ENCODE results near the gene LRP6. TPM values are rescaled to one million over a fixed set of nuclear protein-coding genes. Genes with fewer than 3 reads are reported as not detected.

Gene LRP6
- total and polyA plus RNA-seq, 2 of the 8 experiments (the other 6 are each of a cell fraction or from before 2014, with no cell fraction given): 53.6 to 73.2 TPM

DNA sequence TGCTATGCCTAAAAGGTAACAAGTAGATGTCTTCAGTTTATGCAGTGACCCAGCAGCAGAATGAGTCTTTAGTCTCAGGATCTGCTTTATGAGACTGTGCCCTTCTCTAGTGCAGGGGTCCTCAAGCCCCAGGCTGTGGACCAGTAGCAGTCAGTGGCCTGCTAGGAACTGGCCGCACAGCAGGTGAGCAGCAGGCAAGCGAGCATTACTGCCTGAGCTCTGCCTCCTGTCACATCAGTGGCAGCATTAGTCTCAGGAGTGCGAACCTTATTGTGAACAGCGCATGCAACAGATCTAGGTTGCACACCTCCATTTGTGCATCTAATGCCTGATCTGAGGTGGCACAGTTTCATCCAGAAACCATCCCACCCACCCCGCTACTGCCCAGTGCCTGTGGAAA lies 38.4 kb downstream of the LRP6 start:
- Histone ChIP-seq H4K5ac (ENCODE audit: insufficient read length, low read depth, low read length) (no peak overlapping the region), H3K23me2 (ENCODE audit: low read depth, low read length) (no peaks in the 10 kb centered on the region), H4K8ac (ENCODE audit: extremely low read depth, insufficient read depth, low read length) (no peak overlapping the region), H3K27me3 (replicated peaks in 1 of 4; ENCODE audit: control insufficient read depth in 3 of 4, extremely low read depth in 1 of 4, insufficient read depth in 3 of 4, low read length in 3 of 4) (no peaks in the 10 kb centered on the region), H3K18ac (ENCODE audit: extremely low read depth, low read length) (no peak overlapping the region), H2AFZ (ENCODE audit: low read length) (no peak overlapping the region), H3K27ac (ENCODE audit: low read depth, low read length) (no peak overlapping the region), H3K4ac (replicated peaks; ENCODE audit: insufficient read length, low read depth, low read length) (no peak overlapping the region), H2AK5ac (ENCODE audit: low read depth, low read length) (no peak overlapping the region), H3K4me1 (replicated peaks in 1 of 4; ENCODE audit: control insufficient read depth in 3 of 4, insufficient read depth in 4 of 4, low read length in 3 of 4) (peaks cover 2 to 12% (median 7%) of the 10 kb centered on the region in 4 experiments; a peak in 6 of 7 replicates), H3K4me2 (ENCODE audit: insufficient read depth in 1 of 2, low read depth in 2 of 2, low read length in 2 of 2) (peak overlapping the region in 1 of 2 experiments; percentile 32; a peak in 1 of 4 replicates), H3K56ac (replicated peaks; ENCODE audit: insufficient read length, low read depth, low read length) (no peak overlapping the region), H2BK20ac (ENCODE audit: low read length) (0 out of 2 replicates have a peak overlapping the region, but pooled peaks have one; percentile 35), H2BK120ac (replicated peaks; ENCODE audit: low read depth, low read length) (no peak overlapping the region), H4K20me1 (replicated peaks in 1 of 2; ENCODE audit: control insufficient read depth in 1 of 2, insufficient read depth in 2 of 2, low read length in 2 of 2) (peaks cover 10 to 11% of the 10 kb centered on the region in 2 experiments), H3K23ac (ENCODE audit: insufficient read length) (no peak overlapping the region), H2BK5ac (ENCODE audit: low read depth, low read length) (no peak overlapping the region), H2BK12ac (ENCODE audit: low read depth, low read length) (no peak overlapping the region), H3K9me3 (ENCODE audit: insufficient read depth in 2 of 2, low read depth in 1 of 2, low read length in 1 of 2) (no peaks in the 10 kb centered on the region), H4K91ac (replicated peaks; ENCODE audit: insufficient read length, low read length) (no peak overlapping the region), H3K36me3 (ENCODE audit: control insufficient read depth in 2 of 4, insufficient read depth in 4 of 4, low read length in 3 of 4) (no peaks in the 10 kb centered on the region), H3K79me1 (ENCODE audit: low read depth, low read length) (peaks cover 10% of the 10 kb centered on the region), H2BK15ac (ENCODE audit: low read length) (no peak overlapping the region), H3K9ac (replicated peaks in 1 of 4; ENCODE audit: extremely low read depth in 1 of 4, low read depth in 3 of 4, low read length in 3 of 4) (no peak overlapping the region), H3K14ac (ENCODE audit: insufficient read length) (no peak overlapping the region), H3K79me2 (ENCODE audit: control insufficient read depth in 1 of 2, insufficient read depth in 2 of 2, low read length in 2 of 2) (peaks cover 21 to 100% of the 10 kb centered on the region in 2 experiments), H3K4me3 (ENCODE audit: extremely low read depth in 1 of 4, insufficient read depth in 2 of 4, low read depth in 3 of 4, low read length in 4 of 4) (no peak overlapping the region)
- CTCF ChIA-PET (ENCODE audit: partially characterized antibody): interaction anchor here (1.0 kb wide), 1 partner anchor 129 kb away, joined by 3 read pairs; the partner anchor contains the start of gene BORCS5
- DNase-seq (ENCODE audit: low read depth in 1 of 2, low spot score in 2 of 2) (no peak), FAIRE-seq (no peak)
- TF ChIP-seq POLR2AphosphoS5 (IDR thresholded peaks at IDR 0.05; ENCODE audit: low read depth, low read length) (peak; percentile 45), ASH2L (IDR thresholded peaks at IDR 0.05; ENCODE audit: low read length) (no peak), PHF8 (conservative IDR thresholded peaks at IDR 0.05; ENCODE audit: low read depth, low read length) (no peak)
- WGBS, 2 experiments (ENCODE audit: extremely low coverage in 1 of 2, insufficient coverage in 1 of 2, insufficient read length in 1 of 2, insufficient replicate concordance in 2 of 2, low coverage in 1 of 2, low lambda C conversion rate in 2 of 2, missing lambda C conversion rate in 1 of 2): 76% methylated on average over 5 of the region's 5 CpGs; no CpG with 5 or more reads in 1 of the 2 experiments
- POLR2A ChIA-PET (ENCODE audit: partially characterized antibody): interaction anchor here (1.2 to 1.8 kb wide), 2 partner anchors 8 to 38 kb away, joined by 3 to 6 read pairs; partner anchors contain the start of gene LRP6

Measured in H1 (cell line).